ENCODE measurements around the gene GPR3.

The GPR3 gene

DNA sequence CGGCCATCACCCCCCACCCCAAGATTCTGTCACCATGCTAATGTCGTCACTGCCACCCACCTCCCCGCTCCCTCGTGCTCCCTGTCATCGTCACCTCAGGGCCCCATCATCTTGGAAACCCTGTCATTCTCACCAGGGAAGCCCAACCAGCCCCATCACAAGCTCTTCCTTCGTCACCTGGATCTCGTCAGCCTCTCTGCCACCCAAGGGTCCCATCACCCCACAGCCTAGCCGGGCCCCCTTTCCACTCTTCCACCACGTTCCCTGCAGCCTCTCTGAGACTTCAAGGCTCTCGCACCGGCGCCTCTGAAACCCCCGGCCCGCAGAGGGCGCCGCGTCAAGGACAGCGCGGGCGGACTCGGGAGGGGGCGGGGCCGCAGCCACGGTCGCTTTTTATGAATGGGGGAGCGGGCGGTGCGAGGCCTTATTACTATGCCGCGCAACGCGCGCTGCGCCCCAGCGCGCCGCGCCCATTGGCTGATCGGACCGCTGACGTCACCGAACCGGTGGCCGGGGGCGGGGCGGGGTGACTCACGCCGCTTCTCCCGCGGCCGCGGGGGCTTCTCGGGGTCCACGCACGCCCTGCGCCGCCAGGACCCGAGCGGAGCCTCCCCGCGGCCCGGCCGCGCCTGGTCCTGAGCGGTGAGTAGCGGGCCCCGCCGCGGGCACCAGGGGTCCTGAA, at the start of gene GPR3:
GPR3 (plus strand) TSS at position 527 of the 682 bp plus-strand sequence. CDS start 1,177 bp downstream, outside the sequence.
- peak; percentile 89 for DNase-seq

GRCh38 chr1:27342778-27343638, 49.4 kb upstream of the GPR3 start:
- peak; percentile 81 for DNase-seq

- DNase-seq = no peak
Measured at GRCh38 chr1:27343639-27344025, 48.8 kb upstream of the GPR3 start.

GRCh38 chr1:27345272-27345671, 47.1 kb upstream of the GPR3 start:
- DNase-seq = no peak

DNA sequence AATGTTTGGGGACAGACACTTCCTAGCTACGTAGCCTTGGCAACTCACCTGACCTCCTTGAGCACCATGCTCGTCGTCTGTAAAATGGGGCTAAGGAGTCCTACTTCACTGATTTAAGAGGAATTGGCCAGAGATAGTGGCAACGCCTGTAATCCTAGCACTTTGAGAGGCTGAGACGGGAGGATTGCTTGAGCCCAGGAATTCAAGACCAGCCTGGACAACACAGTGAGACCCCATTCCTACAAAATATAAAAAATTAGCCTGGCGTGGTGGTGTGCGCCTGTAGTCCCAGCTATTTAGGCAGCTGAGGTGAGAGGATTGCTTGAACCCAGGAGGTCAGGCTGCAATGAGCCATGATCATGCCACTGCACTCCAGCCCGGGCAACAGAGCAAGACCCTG, 46.1 kb upstream of the GPR3 start:
- DNase-seq = no peak

GRCh38 chr1:27346991-27347624, 45.3 kb upstream of the GPR3 start:
- DNase-seq = no peak

DNA sequence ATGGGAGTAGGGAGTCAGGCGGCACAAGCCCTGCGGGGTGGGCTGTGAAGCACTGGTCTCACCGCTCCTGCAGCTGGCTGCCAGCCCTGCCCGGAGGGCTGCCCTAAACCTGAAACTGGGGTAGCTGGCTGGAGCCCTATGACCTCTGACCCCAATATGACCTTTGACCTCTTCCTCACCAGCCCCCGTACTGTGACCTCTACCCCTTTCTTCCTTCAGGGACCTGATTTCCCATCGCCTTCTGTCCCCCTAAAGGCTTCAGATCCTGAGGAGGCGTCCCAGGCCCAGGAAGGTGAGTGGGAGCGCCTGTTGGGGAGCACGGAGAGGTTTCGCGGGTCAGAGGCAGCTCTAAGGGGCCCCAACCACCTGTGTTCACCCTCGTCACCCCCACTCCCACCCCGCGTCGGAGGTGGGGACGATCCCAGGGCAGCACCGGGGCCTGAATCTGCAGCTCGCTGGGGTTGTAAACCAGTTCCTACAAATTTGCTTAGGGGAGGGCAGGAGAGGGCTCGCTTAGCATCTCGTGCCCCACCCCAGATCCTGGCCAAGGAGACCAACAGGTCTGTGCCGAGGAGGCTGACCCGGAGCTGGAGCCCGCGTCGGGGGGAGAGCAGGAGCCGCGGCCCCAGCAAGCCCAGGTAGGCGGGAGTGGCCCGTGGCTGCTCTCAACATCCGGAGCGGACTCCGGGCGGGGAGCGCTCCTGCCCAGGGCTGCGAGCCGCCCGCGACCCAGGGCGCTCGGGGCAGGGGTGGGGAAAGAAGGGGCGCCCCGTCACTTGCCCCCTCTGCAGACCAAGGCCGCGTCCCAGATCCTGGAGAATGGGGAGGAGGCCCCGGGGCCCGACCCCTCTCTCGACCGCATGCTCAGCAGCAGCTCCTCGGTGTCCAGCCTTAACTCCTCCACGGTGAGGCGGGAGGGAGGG, 43.3 kb upstream of the GPR3 start:
- no peak for DNase-seq

- no peak for DNase-seq
Measured at GRCh38 chr1:27349784-27350662, 42.4 kb upstream of the GPR3 start.

GRCh38 chr1:27350663-27351540, 41.5 kb upstream of the GPR3 start:
- no peak for DNase-seq

GRCh38 chr1:27351541-27352107, 40.8 kb upstream of the GPR3 start:
- no peak for DNase-seq

GRCh38 chr1:27353166-27353565, 39.3 kb upstream of the GPR3 start:
- no peak for DNase-seq

GRCh38 chr1:27353629-27354028, 38.8 kb upstream of the GPR3 start:
- no peak for DNase-seq

GRCh38 chr1:27355683-27356082, 36.7 kb upstream of the GPR3 start:
- no peak for DNase-seq

DNA sequence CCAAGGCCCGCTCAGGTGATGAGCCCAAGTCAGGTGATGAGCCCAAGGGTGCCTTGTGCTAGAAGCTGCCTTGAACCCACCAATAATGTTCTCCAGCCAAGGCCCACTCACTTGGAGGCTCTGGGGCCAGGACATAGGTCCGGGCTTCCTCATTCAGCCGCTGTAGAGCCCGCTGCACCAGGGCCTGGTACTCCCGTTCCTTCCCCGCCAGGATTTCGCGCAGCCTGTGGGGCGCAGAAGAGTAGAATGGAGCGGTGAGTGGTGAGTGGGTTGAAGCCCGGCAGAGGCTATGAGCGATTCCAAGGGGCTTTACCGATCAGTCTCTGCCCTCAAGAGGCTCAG, 36.2 kb upstream of the GPR3 start:
- no peak for DNase-seq

GRCh38 chr1:27356619-27357280, 35.7 kb upstream of the GPR3 start:
- peak; percentile 24 for DNase-seq

- DNase-seq = peak; percentile 79
Measured at GRCh38 chr1:27357281-27358037, 35.0 kb upstream of the GPR3 start.

- DNase-seq = no peak
Measured at GRCh38 chr1:27358038-27358927, 34.1 kb upstream of the GPR3 start.

DNA sequence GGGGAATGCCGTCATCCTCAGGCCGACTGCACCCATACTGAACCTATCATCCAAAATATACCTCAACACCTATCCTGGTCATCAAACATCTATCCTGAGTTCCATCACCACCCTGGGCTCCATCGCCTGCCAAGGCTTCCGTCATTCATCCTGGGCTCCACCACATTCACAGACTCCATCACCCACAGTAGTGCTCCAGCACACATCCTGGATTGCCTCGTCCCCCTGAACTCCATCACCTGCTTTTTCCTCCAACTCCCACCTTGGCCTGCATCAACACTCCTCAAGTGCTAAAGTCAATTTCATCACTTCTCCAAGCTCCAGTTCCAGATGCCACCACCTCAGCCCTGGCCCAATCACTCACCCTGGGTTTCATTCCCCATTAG, 33.5 kb upstream of the GPR3 start:
- DNase-seq = no peak

Data from activated effector memory CD4-positive, alpha-beta T cell treated with Interleukin-2 at 50 U/mL for 16 hours (primary cell).